Activated CD8-positive, alpha-beta memory T cell treated with anti-CD3 and anti-CD28 coated beads, Interleukin-2, amount 50 U/mL, for 48 hours (primary cell): ENCODE results near the gene PLPPR1.
"Not testable (repeated sequence)": the region's sequence is repeated elsewhere in the genome, so short reads cannot be mapped to it uniquely, and the experiment has no call there.

Source experiments
- DNase-seq: peaks from one replicate; pipeline ENCODE4 v3.0.0-alpha.2; 2020

Gene PLPPR1

DNA sequence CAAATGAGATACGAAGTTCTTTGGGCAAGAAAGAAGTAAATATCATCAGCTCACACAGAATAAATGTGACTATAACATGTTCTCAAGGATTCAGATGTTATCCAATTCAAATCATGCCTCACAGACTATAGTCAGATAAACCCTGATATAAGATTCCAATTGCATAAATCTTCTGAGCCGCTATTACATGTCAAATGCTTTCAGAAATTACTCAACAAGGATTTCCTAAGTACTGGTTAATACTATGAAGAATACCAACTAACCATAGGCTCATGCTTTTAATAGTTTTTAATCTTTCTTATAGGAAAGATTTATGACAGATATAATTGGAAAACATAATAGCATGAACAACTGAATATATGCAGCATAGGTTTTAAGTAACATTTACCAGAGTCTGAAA, 282.7 kb downstream of the PLPPR1 start:
- no peak for DNase-seq

DNA sequence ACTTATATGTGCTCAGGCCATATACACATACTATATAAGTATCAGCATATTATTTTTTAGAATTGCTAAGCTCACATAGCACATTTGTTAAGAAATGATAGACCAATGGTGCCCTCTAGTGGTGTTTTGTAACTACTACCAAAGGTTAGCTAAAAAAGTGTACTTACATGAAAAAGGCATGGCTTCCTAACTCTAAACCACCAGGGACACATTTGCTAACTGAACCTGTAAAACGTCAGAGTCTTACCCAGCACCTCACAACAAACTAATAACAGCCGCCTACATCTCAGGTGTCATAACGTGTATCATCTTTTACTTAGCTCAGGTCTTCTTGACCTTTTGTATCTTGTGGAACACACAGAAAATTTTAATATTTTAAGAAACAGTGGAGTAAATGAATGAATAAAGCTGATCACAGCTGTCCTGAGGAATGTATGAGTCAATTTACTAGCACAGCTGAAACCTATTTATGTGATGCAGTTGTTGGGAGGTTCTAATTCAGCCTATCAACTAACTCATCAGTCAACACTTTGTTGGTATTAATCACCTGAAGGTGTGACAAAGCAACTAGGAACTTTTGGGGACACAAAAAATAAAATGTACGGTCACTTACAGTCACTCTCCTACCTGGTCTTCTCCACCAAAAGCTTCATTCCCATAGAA, 283.4 kb downstream of the PLPPR1 start:
- DNase-seq = no peak

DNA sequence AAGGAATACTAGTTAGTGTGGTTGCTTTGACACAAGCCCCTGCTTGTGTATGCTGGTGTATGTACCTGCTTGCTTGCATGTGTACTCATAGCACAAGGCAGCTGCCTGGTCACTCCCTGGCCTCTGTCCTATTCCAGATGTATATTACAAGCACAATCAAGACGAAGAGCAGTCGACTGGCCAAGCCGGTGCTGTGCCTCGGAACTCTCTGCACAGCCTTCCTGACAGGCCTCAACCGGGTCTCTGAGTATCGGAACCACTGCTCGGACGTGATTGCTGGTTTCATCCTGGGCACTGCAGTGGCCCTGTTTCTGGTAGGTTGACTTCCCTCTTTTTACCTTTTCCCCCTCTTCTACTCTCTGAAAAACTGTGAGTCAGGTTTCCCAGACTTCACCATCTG, 284.1 kb downstream of the PLPPR1 start:
- no peak for DNase-seq

DNA sequence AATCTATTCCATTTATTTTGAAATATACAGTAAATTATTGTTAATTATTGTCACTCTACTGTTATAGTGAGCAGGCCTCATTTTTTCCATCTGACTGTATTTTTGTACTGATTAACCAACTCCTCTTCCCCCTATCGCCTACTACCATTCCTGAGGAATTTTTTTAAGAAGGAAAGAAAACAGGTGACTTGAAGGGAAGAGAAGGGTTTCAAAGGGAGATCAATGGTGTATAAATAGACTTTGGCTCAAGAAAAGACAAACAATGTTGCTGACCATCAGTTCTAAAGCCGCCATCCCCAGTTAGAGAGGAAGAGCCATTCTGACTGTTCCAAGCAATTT, 286.6 kb downstream of the PLPPR1 start:
- no peak for DNase-seq

DNA sequence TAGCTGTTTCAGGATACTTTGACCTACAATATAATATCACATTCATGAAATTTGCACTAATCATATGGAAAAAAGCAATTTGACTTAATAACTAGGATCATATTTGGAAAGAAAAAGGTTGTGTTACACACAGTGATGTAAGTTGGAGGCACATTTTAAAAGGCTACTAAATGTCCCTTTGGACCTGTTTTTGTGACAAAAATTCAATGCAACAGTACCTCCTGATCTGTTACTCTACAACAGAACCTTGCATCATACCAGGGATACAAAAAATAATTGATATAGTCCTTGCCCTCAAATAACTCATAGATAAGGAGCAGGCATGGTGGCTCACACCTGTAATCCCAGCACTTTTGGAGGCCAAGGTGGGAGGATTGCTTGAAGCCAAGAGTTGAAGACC, 289.2 kb downstream of the PLPPR1 start:
- DNase-seq = no peak

DNA sequence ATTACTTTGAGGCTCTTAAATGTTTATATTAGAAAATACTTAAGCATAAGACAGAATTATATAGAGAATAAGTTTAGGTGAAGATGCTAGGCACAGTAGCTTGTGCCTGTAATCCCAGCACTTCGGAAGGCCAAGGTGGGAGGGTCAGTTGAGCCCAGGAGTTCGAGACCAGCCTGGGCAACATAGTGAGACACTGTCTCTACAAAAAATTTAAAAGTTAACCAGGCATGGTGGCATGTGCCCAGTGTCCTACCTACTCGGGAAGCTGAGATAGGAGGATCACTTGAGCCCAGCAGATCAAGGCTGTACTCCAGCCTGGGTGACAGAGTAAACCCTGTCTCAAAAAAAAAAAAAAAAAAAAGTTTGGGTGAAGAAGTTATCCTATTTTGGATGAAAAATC, 294.6 kb downstream of the PLPPR1 start:
- DNase-seq = no peak

- DNase-seq = no peak
Observed at GRCh38 chr9:101324245-101324804, 295.8 kb downstream of the PLPPR1 start.

DNA sequence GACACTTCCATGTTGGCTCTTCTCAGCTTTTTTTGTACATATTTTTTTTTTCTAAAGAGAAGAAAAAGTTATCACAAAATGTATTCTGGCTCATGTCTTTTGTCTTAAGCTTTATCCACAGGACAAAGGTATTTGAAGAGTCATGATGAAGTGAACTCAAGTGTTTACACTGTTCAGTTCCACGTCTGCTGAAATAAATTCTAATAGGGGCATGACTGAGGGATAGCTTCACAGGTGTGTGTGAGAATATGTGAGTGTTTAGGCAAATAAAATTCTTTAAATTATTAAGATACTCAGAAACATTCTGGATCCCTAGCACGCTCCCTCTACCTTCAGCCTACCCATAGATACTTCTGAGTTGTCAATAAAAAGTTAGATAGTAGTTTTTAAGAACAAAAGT, 296.5 kb downstream of the PLPPR1 start:
- DNase-seq = no peak

DNA sequence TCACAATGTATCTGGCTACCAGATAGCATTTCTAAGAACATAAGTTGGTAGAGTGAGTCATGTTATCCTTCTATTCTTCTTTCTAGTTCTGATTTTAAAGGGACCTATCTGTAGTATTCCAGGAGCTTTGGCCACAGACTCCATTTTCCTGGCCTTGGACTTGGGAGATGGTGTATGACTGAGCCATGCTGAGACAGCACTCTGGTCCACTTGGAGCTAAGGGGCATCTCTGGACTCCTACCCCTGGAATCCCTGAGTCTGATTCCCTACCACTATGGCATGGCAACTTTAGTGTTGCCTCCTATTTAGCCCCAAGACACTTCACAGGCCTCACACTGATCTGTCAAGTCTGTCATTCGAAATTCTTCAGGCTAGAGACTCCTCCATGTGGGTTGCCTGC, 297.5 kb downstream of the PLPPR1 start:
- DNase-seq = no peak

DNA sequence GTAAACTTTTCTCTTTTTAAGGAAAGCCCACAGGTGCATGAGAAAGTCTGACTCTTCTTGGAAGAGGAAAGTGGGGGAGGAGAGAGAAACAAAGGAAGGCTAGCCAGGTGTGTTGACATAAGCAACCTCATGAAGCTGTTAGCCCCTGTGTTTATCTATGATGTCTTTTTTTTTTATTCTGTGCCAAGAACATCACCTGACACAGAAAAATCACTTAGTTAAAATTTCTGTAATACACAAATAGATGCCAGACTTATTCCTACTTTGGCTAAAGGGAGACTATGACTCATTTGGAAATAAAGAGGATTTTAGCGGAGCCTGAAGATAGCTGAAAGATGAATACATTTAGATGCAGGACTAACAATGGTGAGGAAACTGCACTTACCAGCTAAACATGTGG, 298.0 kb downstream of the PLPPR1 start:
- DNase-seq = no peak

DNA sequence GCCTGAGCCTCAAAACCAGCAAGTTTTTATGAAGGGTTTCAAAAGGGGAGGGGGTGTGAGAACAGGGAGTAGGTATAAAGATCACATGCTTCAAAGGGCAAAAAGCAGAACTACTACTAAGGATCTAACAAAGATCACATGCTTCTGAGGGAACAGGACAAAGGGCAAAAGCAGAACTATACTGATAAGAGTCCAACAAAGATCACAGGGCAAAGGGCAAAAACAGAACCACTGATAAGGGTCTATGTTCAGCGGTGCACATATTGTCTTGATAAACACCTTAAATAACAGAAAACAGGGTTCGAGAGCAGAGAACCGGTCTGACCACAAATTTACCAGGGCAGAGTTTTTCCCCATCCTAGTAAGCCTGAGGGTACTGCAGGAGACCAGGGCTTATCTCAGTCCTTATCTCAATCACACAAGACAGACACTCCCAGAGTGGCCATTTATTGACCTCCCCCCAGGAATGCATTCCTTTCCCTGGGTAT, 298.9 kb downstream of the PLPPR1 start:
- DNase-seq = not testable (repeated sequence)

DNA sequence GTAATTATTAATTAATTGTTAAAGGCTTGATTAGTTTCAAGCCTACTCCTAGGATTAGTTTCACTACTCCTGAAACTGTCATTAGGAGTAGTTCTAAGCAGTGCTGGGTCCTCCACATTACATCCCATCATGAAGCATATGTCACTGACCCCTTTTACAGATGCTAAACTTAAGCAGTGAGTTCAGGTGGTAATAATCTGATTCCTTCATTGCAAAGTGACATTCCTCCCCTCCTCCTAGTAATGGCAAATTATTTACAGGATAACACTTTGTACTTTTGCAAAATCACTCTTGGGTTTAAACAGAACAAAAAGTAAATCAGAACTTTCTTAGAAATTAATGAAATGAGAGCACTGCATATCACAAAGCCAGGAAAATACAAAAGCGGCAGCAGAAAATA, 303.8 kb downstream of the PLPPR1 start:
- DNase-seq = no peak

DNA sequence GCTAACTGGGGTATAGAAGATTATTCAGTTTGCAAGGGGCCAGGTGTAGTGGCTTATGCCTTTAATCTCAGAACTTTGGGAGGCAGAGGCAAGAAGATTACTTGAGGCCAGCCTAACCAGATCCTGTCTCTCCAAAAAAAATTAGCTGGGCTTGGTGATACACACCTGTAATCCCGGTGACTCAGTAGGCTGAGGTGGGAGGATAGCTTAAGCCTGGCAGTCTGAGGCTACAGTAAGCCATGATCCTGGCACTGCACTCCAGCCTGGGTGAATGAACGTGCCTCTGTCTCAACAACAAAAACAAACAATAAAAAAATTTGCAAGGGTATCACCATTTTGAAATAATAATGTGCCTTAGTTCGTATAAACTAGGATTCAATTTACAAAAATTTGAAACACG, 305.0 kb downstream of the PLPPR1 start:
- DNase-seq = no peak

DNA sequence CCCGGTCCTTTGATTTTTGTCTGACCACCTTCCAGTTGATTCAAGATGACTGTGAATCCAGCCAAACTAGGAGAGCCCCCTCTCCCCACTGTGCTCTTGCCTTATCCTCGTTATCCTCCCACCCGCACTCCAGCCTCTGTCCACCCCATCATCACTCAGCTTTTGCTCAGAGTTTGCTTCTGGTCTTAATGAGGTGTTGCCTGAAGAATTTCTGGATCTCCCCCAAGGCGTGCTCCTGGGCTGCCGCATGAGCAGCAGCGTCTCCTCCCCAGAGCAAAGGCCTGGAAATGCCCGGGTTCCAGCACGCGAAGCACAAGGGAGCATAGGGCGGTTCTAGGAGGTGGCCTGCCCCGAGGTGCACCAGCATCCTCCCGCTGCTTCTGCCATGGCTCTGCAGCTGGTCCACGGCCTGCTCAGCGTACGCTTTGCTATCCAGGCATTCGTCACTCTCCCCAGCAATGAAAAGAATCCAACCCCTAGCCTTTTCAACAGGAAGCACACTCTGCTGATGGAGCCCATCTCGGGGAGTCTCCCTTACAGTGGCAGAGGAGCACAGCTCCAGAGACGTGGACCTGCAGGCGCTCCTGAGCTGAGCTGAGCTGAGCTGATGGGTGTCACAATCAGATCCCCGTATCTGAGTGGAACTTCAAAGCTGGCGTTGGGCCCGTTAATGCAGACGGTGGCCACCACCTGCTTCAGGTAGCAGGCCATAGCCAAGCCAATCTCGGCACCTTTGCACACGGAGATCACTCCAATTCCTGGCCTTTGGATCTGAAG, 305.6 kb downstream of the PLPPR1 start:
- no peak for DNase-seq

- DNase-seq = no peak
Observed at GRCh38 chr9:101336091-101336490, 307.6 kb downstream of the PLPPR1 start.

GRCh38 chr9:101337237-101337636, 308.7 kb downstream of the PLPPR1 start:
- DNase-seq = no peak

- no peak for DNase-seq
Observed at GRCh38 chr9:101341958-101342357, 313.4 kb downstream of the PLPPR1 start.

DNA sequence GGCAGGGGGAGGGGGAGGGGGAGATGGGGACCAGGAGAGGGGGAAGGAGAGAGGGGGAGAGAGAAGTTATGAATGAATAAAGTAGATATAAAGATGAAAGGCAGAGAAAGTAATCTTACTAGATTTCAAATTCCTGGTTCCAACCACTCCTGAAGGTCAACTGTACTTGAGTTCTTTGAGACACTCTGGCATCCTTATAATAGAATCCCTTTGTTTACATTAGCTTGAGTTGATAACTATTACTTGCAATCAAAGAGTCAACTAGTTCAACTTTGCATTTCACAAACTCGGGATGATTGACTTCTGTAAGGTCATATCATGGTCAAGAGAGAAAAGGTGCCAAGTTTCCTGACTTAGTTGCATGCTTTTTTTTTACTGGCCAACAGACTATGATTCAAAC, 314.1 kb downstream of the PLPPR1 start:
- no peak for DNase-seq

DNA sequence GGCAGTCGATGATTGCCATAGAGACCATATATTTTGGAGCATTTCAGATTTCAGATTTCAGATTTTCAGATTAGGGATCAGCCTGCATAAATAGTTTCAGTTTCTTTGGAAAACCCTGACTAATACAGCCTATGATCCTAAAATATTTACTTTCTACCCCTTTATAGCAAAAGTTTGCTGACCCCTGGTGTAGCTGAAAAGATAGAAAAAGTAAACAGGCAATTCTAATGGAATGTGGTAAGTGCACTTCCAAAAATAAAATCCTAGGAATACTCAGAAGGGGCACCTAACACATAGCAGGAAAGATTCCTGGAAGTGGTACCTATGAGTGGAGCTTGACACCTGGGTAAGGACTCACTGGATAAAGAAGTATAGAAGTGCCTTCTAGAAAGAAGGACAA, 321.8 kb downstream of the PLPPR1 start:
- DNase-seq = no peak

DNA sequence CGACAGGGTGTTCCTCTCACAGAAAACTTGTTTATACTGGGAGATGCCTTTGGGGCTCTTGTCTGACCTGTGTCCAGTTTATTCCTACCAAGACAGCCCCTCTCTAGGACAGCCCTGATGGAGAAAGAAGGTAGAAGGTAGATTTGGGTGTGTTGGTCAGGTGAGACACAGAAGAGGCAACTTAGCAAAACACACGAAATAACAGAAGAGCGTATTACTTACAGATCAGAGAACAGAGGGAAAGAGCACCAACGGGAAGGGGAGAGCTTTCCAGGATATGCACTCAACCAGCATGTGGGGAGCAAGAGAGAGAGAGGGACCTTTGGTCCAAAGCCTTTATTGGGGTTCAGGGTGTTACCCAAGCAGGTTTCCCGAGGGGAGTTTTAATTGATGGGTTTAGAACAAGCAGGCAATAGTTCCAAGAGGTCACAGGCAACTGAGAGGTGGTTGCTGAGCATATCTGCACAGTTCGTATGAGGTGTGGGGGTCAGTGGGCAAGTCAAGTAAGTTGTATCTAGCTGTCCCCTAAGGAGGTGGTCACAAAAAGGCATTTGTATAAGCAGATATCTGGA, 324.5 kb downstream of the PLPPR1 start:
- DNase-seq = no peak

- DNase-seq = no peak
Observed at GRCh38 chr9:101353683-101354082, 325.2 kb downstream of the PLPPR1 start.

GRCh38 chr9:101354143-101354764, 325.7 kb downstream of the PLPPR1 start:
- DNase-seq = no peak
